GM23338 (cell line): ENCODE results near the gene GJC1. TPM values are rescaled to one million over a fixed set of nuclear protein-coding genes. Genes with fewer than 3 reads are reported as not detected.

Experiments
- polyA plus RNA-seq: library from polyadenylated mRNA; unstranded; fragments of >200 nt; fragmentation: Nextera tagmentation; extraction: Ambion mirVana; gene quantifications from 2 replicates; pipeline ENCODE4 v1.2.1, GENCODE V29; 2016
- total RNA-seq: library from RNA; depleted of rRNA; stranded (reverse); fragments of >200 nt; shearing (Covaris generic); gene quantifications from 2 replicates; pipeline ENCODE4 v1.2.3, GENCODE V29; 2014; rRNA removed

The GJC1 gene
- total and polyA plus RNA-seq, 2 experiments from 2014 or later: 34.7 to 99.2 TPM

Other genes with a start within 250 kb of the GJC1 start
- 17.2 and 23.8 TPM in 2 replicates for gene MEIOC, start 173.8 kb downstream of the GJC1 start, total RNA-seq
- gene MEIOC, start 173.8 kb downstream of the GJC1 start, polyA plus RNA-seq: 2.1 and 3.2 TPM in 2 replicates
- gene CCDC43, start 140.5 kb downstream of the GJC1 start, total RNA-seq: 29.8 and 35.2 TPM in 2 replicates
- 44.5 and 55.3 TPM in 2 replicates for gene CCDC43, start 140.5 kb downstream of the GJC1 start, polyA plus RNA-seq
- gene DBF4B, start 121.6 kb downstream of the GJC1 start, total RNA-seq: 13.0 and 16.4 TPM in 2 replicates
- gene DBF4B, start 121.6 kb downstream of the GJC1 start, polyA plus RNA-seq: 9.4 and 9.9 TPM in 2 replicates
- gene ADAM11, start 71.3 kb downstream of the GJC1 start, total RNA-seq: 4.4 and 4.7 TPM in 2 replicates
- gene ADAM11, start 71.3 kb downstream of the GJC1 start, polyA plus RNA-seq: 0.54 and 0.55 TPM in 2 replicates
- not detected in 2 replicates for gene HIGD1B, start 17.6 kb upstream of the GJC1 start, total RNA-seq
- gene HIGD1B, start 17.6 kb upstream of the GJC1 start, polyA plus RNA-seq: not detected in 2 replicates
- 196 and 203 TPM in 2 replicates for gene EFTUD2, start 69.2 kb upstream of the GJC1 start, total RNA-seq
- gene EFTUD2, start 69.2 kb upstream of the GJC1 start, polyA plus RNA-seq: 52.5 and 61.6 TPM in 2 replicates
- 4.0 and 5.1 TPM in 2 replicates for gene GFAP, start 85.2 kb upstream of the GJC1 start, total RNA-seq
- gene GFAP, start 85.2 kb upstream of the GJC1 start, polyA plus RNA-seq: 0.15 and 0.73 TPM in 2 replicates
- gene KIF18B, start 117.5 kb upstream of the GJC1 start, total RNA-seq: 27.1 and 28.4 TPM in 2 replicates
- 13.5 and 14.1 TPM in 2 replicates for gene KIF18B, start 117.5 kb upstream of the GJC1 start, polyA plus RNA-seq
- 4.9 and 14.4 TPM in 2 replicates for gene C1QL1, start 138.0 kb upstream of the GJC1 start, total RNA-seq
- gene C1QL1, start 138.0 kb upstream of the GJC1 start, polyA plus RNA-seq: 4.3 and 6.8 TPM in 2 replicates
- gene DCAKD, start 221.3 kb upstream of the GJC1 start, total RNA-seq: 51.3 and 57.2 TPM in 2 replicates
- 23.7 and 28.7 TPM in 2 replicates for gene DCAKD, start 221.3 kb upstream of the GJC1 start, polyA plus RNA-seq
- 80.9 and 95.6 TPM in 2 replicates for gene NMT1, start 231.0 kb upstream of the GJC1 start, total RNA-seq
- 298 and 327 TPM in 2 replicates for gene NMT1, start 231.0 kb upstream of the GJC1 start, polyA plus RNA-seq